ENCODE data around the gene NR2F1-AS1. TPM values are rescaled to one million over a fixed set of nuclear protein-coding genes. Genes with fewer than 3 reads are reported as not detected.

NR2F1-AS1 gene
- total RNA-seq, 1 experiment from 2014 or later: 24.1 TPM

DNA sequence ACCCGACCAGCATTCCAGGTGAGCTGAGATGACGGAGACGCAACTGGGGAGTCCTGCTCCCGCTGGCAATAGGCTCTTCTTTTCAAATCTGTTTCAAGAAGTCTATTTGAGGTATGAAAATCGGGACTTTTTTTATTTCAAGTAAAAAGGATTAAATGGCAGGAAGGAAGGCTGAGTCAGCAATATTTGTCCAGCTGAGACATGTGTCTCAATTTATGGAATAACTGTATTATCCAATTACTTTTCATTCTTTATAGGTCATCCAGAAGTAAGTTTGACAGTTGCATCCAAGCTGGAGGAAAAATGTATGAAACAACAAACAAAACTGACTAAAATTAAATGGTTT is 221.1 kb downstream of the NR2F1-AS1 start:
- H3K36me3 ChIP-seq (ENCODE audit: low read depth, low read length): no peaks in the 10 kb centered on the region
- DNase-seq (no peak), ATAC-seq (peak; percentile 3)
- H4K20me1 ChIP-seq (ENCODE audit: low read length): no peaks in the 10 kb centered on the region
- peaks cover 58% of the 10 kb centered on the region for H3K4me1 ChIP-seq (ENCODE audit: insufficient read depth, low read length)
- H3F3A ChIP-seq (ENCODE audit: low read length, unreplicated experiment): peaks cover 28% of the 10 kb centered on the region
- ChIA-PET POLR2A (ENCODE audit: unreplicated experiment) (interaction anchor here (0.6 kb wide), 1 partner anchor 13 kb away, joined by 3 read pairs; no protein-coding TSS in a partner anchor), CTCF (no interaction called here)
- H3K9me3 ChIP-seq (ENCODE audit: low read length): no peaks in the 10 kb centered on the region
- H2AFZ ChIP-seq (ENCODE audit: low read length): peak overlapping the region; percentile 11
- H3K4me2 ChIP-seq (ENCODE audit: low read length): peak overlapping the region; percentile 69
- intact Hi-C loops (cut with micrococcal nuclease): loop anchor here (1.0 to 5.0 kb wide), 8 partner anchors 83 to 283 kb away; partner anchors contain the start of gene NR2F1
- BruUV-seq (replicated peaks): TSS peak; percentile 84
- H3K9ac ChIP-seq (ENCODE audit: low read length): peak overlapping the region; percentile 34
- no peaks in the 10 kb centered on the region for H3K79me2 ChIP-seq (ENCODE audit: low read length)
- H3K4me3 ChIP-seq (ENCODE audit: low read length): peak overlapping the region; percentile 40
- no peaks in the 10 kb centered on the region for H3K9me2 ChIP-seq (replicated peaks; ENCODE audit: low read length)
- peak overlapping the region; percentile 78 for H3K27ac ChIP-seq (ENCODE audit: low read length)
- H3K27me3 ChIP-seq (ENCODE audit: low read length): no peaks in the 10 kb centered on the region
- TF ChIP-seq EZH2 (IDR thresholded peaks at IDR 0.05; ENCODE audit: low read length, unreplicated experiment): no peak
- TF ChIP-seq EZH2phosphoT487 (IDR thresholded peaks at IDR 0.05; ENCODE audit: borderline replicate concordance, low read length): no peak
- TF ChIP-seq, protein P1, sequence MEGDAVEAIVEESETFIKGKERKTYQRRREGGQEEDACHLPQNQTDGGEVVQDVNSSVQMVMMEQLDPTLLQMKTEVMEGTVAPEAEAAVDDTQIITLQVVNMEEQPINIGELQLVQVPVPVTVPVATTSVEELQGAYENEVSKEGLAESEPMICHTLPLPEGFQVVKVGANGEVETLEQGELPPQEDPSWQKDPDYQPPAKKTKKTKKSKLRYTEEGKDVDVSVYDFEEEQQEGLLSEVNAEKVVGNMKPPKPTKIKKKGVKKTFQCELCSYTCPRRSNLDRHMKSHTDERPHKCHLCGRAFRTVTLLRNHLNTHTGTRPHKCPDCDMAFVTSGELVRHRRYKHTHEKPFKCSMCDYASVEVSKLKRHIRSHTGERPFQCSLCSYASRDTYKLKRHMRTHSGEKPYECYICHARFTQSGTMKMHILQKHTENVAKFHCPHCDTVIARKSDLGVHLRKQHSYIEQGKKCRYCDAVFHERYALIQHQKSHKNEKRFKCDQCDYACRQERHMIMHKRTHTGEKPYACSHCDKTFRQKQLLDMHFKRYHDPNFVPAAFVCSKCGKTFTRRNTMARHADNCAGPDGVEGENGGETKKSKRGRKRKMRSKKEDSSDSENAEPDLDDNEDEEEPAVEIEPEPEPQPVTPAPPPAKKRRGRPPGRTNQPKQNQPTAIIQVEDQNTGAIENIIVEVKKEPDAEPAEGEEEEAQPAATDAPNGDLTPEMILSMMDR (conservative IDR thresholded peaks at IDR 0.05; ENCODE audit: low read depth, low read length): no peak

Other genes with a start within 250 kb of the NR2F1-AS1 start
- 88.4 and 118 TPM in 2 replicates for gene NR2F1, start 2.0 kb upstream of the NR2F1-AS1 start, total RNA-seq (2014; rRNA removed)
- gene POU5F2, start 160.4 kb upstream of the NR2F1-AS1 start, total RNA-seq (2014; rRNA removed): 0.46 and 0.66 TPM in 2 replicates

Data from PC-3 (cell line).